AG10803 (cell line): ENCODE measurements around the gene RAI2.

Source experiments
- DNase-seq: peaks from one replicate; pipeline ENCODE4 v3.0.0; 2010; ENCODE audit warnings: low read depth
- H3K4me3 ChIP-seq: 2 replicates; pipeline ENCODE4 v1.5.1; 2011; ENCODE audit warnings: mild to moderate bottlenecking, low read length, control low read depth
- CTCF ChIP-seq: conservative IDR thresholded peaks from 2 replicates; pipeline ENCODE4 v1.5.1; 2011; ENCODE audit warnings: mild to moderate bottlenecking, low read length, control low read depth, inconsistent platforms

The RAI2 gene

DNA sequence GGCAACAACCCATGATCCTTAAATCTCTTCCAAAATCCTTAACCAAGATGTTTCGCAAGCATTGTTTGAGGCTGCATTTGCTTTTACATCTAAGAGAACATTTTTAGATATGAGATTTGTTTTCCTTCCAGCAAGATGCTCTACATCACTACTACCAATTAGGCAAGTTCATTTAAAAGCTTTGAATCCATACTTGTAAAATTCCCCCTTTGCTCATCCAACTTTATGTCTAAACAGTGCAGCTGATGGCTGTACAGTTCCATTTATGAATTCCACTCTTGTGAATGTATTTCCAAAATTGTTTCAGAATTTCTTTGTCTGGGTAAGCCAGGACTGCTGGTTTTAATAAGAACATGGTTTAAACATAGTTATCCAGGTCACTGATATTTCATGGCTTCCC lies 31.5 kb downstream of the RAI2 start:
- H3K4me3 ChIP-seq: no peak overlapping the region
- TF ChIP-seq CTCF: no peak
- DNase-seq: no peak

- no peak for DNase-seq
- no peak for TF ChIP-seq CTCF
- H3K4me3 ChIP-seq: no peak overlapping the region
These were observed 32.9 kb downstream of the RAI2 start for GRCh38 chrX:17828171-17828570.

GRCh38 chrX:17826609-17827496 lies 34.2 kb downstream of the RAI2 start:
- TF ChIP-seq CTCF: no peak
- no peak overlapping the region for H3K4me3 ChIP-seq
- no peak for DNase-seq

GRCh38 chrX:17824980-17825379 lies 36.1 kb downstream of the RAI2 start:
- TF ChIP-seq CTCF: no peak
- no peak overlapping the region for H3K4me3 ChIP-seq
- no peak for DNase-seq

DNA sequence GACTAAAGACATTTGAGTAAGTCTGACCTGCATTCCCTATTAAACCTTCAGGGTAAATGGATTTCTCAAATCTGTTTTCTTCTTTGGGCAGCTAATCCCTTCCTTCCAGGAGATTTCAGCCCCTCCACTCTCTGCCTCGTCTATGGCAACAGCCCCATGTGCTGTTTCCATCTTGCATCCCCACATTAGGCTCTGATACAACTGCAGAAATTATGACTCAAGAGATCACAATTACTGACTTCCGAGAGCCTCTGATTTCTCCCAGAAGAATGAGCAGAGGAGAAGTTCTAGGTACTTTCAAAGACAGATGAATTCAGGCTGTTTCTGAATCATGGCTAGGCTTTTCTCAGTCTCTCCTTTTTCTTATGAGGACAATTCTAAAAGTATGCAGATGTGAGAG lies 38.7 kb downstream of the RAI2 start:
- DNase-seq: peak; percentile 3
- no peak overlapping the region for H3K4me3 ChIP-seq
- no peak for TF ChIP-seq CTCF

- no peak for TF ChIP-seq CTCF
- H3K4me3 ChIP-seq: no peak overlapping the region
- no peak for DNase-seq
These were observed 41.0 kb downstream of the RAI2 start for GRCh38 chrX:17820100-17820499.

- DNase-seq: no peak
- H3K4me3 ChIP-seq: no peak overlapping the region
- no peak for TF ChIP-seq CTCF
These were observed 42.4 kb downstream of the RAI2 start for GRCh38 chrX:17818726-17819125.
